IPS DF 6.9 (cell line): ENCODE measurements around the gene SETD2.

ENCODE experiments used
- DNase-seq: peaks from one replicate; pipeline ENCODE4 v3.0.0-alpha.2; 2013; ENCODE audit warnings: low read depth, low spot score
- H3K27ac ChIP-seq: one replicate; pipeline ENCODE4 v1.5.1; 2013; ENCODE audit warnings: low read length, control low read depth
- H3K27me3 ChIP-seq: 2 replicates; pipeline ENCODE4 v1.6.1; 2013; ENCODE audit warnings: mild to moderate bottlenecking, low read length; ENCODE audit not compliant: control insufficient read depth, insufficient read depth
- H3K36me3 ChIP-seq: 2 replicates; pipeline ENCODE4 v1.6.1; 2013; ENCODE audit warnings: low read length; ENCODE audit not compliant: control insufficient read depth, insufficient read depth
- H3K4me1 ChIP-seq: 2 replicates; pipeline ENCODE4 v1.6.1; 2013; ENCODE audit warnings: low read length; ENCODE audit not compliant: control insufficient read depth, insufficient read depth
- H3K4me3 ChIP-seq: 2 replicates; pipeline ENCODE4 v1.5.1; 2013; ENCODE audit warnings: mild to moderate bottlenecking, low read length
- H3K9me3 ChIP-seq: 2 replicates; pipeline ENCODE4 v1.6.1; 2013; ENCODE audit warnings: low read length, inconsistent platforms; ENCODE audit not compliant: control insufficient read depth, insufficient read depth
- whole genome bisulfite sequencing: extraction: QIAGEN DNeasy Blood & Tissue Kit; methylation state at CpG from one replicate; pipeline ENCODE4 v1.1.7; 2013; ENCODE audit warnings: mixed read lengths, missing lambda C conversion rate; ENCODE audit not compliant: insufficient read length, insufficient coverage; 5-methylcytosine and 5-hydroxymethylcytosine counted together

Gene SETD2

GRCh38 chr3:46985588-46985987, 178.3 kb downstream of the SETD2 start:
- Histone ChIP-seq H3K36me3 (peaks cover 7% of the 10 kb centered on the region; the same call in 1 of the 2 replicates), H3K27me3 (no peaks in the 10 kb centered on the region), H3K9me3 (no peaks in the 10 kb centered on the region), H3K4me3 (no peak overlapping the region), H3K27ac (no peak overlapping the region), H3K4me1 (peaks cover 26% of the 10 kb centered on the region)
- no peak for DNase-seq
- WGBS = no CpG with 5 or more reads among the region's 5 CpGs

GRCh38 chr3:46984591-46985459, 179.1 kb downstream of the SETD2 start:
- H3K36me3 ChIP-seq = peaks cover 7% of the 10 kb centered on the region; the same call in 1 of the 2 replicates
- no peaks in the 10 kb centered on the region for H3K27me3 ChIP-seq
- DNase-seq = no peak
- no CpG with 5 or more reads among the region's 11 CpGs for WGBS
- no peak overlapping the region for H3K27ac ChIP-seq
- H3K4me1 ChIP-seq = peaks cover 26% of the 10 kb centered on the region
- no peaks in the 10 kb centered on the region for H3K9me3 ChIP-seq
- no peak overlapping the region for H3K4me3 ChIP-seq

- Histone ChIP-seq H3K27ac (no peak overlapping the region), H3K4me1 (peaks cover 13% of the 10 kb centered on the region), H3K9me3 (no peaks in the 10 kb centered on the region), H3K36me3 (no peaks in the 10 kb centered on the region; the same call in 1 of the 2 replicates), H3K27me3 (no peaks in the 10 kb centered on the region), H3K4me3 (no peak overlapping the region)
- no peak for DNase-seq
- WGBS = no CpG with 5 or more reads among the region's 2 CpGs
Measured at GRCh38 chr3:46982546-46982945, 181.4 kb downstream of the SETD2 start.

DNA sequence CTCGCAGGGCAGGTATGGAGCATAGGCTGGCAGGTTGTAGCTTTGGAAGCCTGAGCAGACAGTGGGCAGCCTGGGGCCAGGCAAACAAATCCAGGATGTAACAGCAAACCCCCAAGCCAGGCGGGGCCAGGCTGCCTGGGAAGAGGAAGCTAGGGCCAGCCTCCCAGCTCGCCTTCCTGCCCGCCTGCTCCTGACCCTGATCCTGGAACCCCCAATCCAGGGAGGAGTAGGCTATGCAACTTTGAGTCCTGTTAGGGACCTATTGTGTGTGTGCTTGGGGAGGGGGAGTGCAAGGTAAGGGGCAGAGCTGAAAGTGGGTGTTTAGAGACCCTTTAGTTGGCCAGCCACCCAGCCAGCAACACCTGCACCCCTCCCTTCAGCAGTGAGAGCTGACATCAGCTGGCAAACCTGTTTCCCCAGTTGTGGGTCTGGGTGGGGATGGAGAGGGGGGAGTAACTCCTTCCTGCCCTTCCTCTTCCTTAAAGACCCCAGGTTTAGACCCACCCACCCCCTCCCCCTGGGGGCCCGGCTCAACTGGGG, 181.9 kb downstream of the SETD2 start:
- no peak for DNase-seq
- Histone ChIP-seq H3K4me3 (no peak overlapping the region), H3K27me3 (no peaks in the 10 kb centered on the region), H3K9me3 (no peaks in the 10 kb centered on the region), H3K4me1 (peaks cover 10% of the 10 kb centered on the region), H3K36me3 (no peaks in the 10 kb centered on the region; the same call in 1 of the 2 replicates), H3K27ac (no peak overlapping the region)
- WGBS = no CpG with 5 or more reads among the region's 5 CpGs

DNA sequence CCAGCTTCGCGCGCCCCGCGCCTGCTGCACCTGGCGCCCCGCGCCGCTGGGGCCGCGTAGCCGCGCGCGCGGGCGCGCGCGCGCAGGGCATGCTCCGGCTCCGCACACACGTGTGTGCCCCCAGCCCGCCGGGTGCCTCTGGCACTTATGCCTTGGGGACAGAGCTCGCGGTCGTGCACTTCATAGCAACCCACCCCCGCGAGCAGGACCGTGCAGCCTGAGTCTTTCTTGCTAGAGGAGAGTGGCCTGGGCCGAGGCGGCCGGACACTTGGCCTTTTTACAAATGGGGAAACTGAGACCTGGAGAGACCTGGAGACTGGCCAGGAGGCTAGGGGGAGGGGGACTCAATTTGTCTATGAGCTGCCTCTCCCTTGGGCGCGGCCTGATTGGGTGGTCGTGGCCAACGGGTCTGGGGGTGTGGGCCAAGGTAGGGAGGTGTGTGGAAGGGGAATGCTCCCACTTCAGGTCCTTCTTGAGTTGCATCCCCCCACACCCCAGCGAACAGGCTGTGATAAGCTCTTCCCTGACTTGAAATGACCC, 183.9 kb downstream of the SETD2 start:
- Histone ChIP-seq H3K36me3 (no peaks in the 10 kb centered on the region; the same call in 1 of the 2 replicates), H3K4me3 (peak overlapping the region; percentile 66), H3K4me1 (peaks cover 8% of the 10 kb centered on the region), H3K27ac (no peak overlapping the region), H3K9me3 (no peaks in the 10 kb centered on the region), H3K27me3 (no peaks in the 10 kb centered on the region)
- no CpG with 5 or more reads among the region's 40 CpGs for WGBS
- no peak for DNase-seq

- H3K27me3 ChIP-seq = no peaks in the 10 kb centered on the region
- peaks cover 8% of the 10 kb centered on the region for H3K4me1 ChIP-seq
- H3K9me3 ChIP-seq = no peaks in the 10 kb centered on the region
- H3K4me3 ChIP-seq = peak within 1 kb of the TSS; percentile 66
- no peak within 1 kb of the TSS for H3K27ac ChIP-seq
- H3K36me3 ChIP-seq = no peaks in the 10 kb centered on the region; the same call in 1 of the 2 replicates
- WGBS = no CpG with 5 or more reads among the region's 73 CpGs
- DNase-seq = no peak
Measured at GRCh38 chr3:46978985-46979944, 184.6 kb downstream of the SETD2 start, which contains the start of gene NBEAL2. TSS of gene NBEAL2 (plus strand) at chr3:46979666. CDS start at chr3:46979862, 196 bp downstream.

- no peaks in the 10 kb centered on the region; the same call in 1 of the 2 replicates for H3K36me3 ChIP-seq
- no peak overlapping the region for H3K4me3 ChIP-seq
- peaks cover 8% of the 10 kb centered on the region for H3K4me1 ChIP-seq
- WGBS = no CpG with 5 or more reads among the region's 9 CpGs
- no peak for DNase-seq
- no peaks in the 10 kb centered on the region for H3K27me3 ChIP-seq
- H3K9me3 ChIP-seq = no peaks in the 10 kb centered on the region
- H3K27ac ChIP-seq = no peak overlapping the region
Measured at GRCh38 chr3:46978381-46978780, 185.5 kb downstream of the SETD2 start.

GRCh38 chr3:46977811-46978195, 186.1 kb downstream of the SETD2 start:
- H3K27ac ChIP-seq = no peak overlapping the region
- no peaks in the 10 kb centered on the region; the same call in 1 of the 2 replicates for H3K36me3 ChIP-seq
- H3K27me3 ChIP-seq = no peaks in the 10 kb centered on the region

GRCh38 chr3:46976326-46977190, 187.4 kb downstream of the SETD2 start, which contains the start of gene CCDC12:
TSS of gene CCDC12 (minus strand) at chr3:46976745. CDS start at chr3:46976732, 13 bp downstream.
- WGBS = no CpG with 5 or more reads among the region's 64 CpGs
- H3K27me3 ChIP-seq = no peaks in the 10 kb centered on the region
- H3K9me3 ChIP-seq = no peaks in the 10 kb centered on the region
- H3K4me1 ChIP-seq = peaks cover 2% of the 10 kb centered on the region
- DNase-seq = peak; percentile 93
- no peak within 1 kb of the TSS for H3K27ac ChIP-seq
- no peaks in the 10 kb centered on the region; the same call in 1 of the 2 replicates for H3K36me3 ChIP-seq
- H3K4me3 ChIP-seq = peak within 1 kb of the TSS; percentile 77

More at GRCh38 chr3:46977811-46978195, 186.1 kb downstream of the SETD2 start:
- Histone ChIP-seq H3K9me3 (no peaks in the 10 kb centered on the region), H3K4me1 (peaks cover 7% of the 10 kb centered on the region), H3K4me3 (no peak overlapping the region)
- WGBS = no CpG with 5 or more reads among the region's 5 CpGs
- DNase-seq = no peak
